Trophoblast cell (in vitro differentiated cells and primary cell): Measurements from ENCODE around the gene ACCSL.

Experiments
- DNase-seq, 2 donors: peaks; one replicate each; pipeline ENCODE4 v3.0.0-alpha.2; 2016
- H2AFZ ChIP-seq: 2 replicates; pipeline ENCODE4 v1.6.1; 2013; ENCODE audit warnings: low read length, moderate library complexity, mild to moderate bottlenecking; ENCODE audit not compliant: insufficient read depth, poor library complexity
- H2AK5ac ChIP-seq: 2 replicates; pipeline ENCODE4 v1.6.1; 2013; ENCODE audit warnings: mild to moderate bottlenecking, low read length
- H2BK120ac ChIP-seq: 2 replicates; pipeline ENCODE4 v1.6.1; 2013; ENCODE audit warnings: low read length, mild to moderate bottlenecking, moderate library complexity; ENCODE audit not compliant: insufficient read depth, poor library complexity
- H2BK12ac ChIP-seq: 2 replicates; pipeline ENCODE4 v1.6.1; 2013; ENCODE audit warnings: mild to moderate bottlenecking, low read length, moderate library complexity
- H2BK5ac ChIP-seq: 2 replicates; pipeline ENCODE4 v1.6.1; 2013; ENCODE audit warnings: low read length, low read depth, moderate library complexity, mild to moderate bottlenecking; ENCODE audit not compliant: poor library complexity
- H3K14ac ChIP-seq: 2 replicates; pipeline ENCODE4 v1.6.1; 2013; ENCODE audit warnings: mild to moderate bottlenecking, low read length
- H3K18ac ChIP-seq: 2 replicates; pipeline ENCODE4 v1.6.1; 2013; ENCODE audit warnings: mild to moderate bottlenecking, low read length
- H3K23ac ChIP-seq: 2 replicates; pipeline ENCODE4 v1.6.1; 2013; ENCODE audit warnings: low read length
- H3K27ac ChIP-seq: 2 replicates; pipeline ENCODE4 v1.5.1; 2013; ENCODE audit warnings: low read depth, mild to moderate bottlenecking, inconsistent platforms, low read length, moderate library complexity
- H3K27me3 ChIP-seq: 2 replicates; pipeline ENCODE4 v1.6.1; 2013; ENCODE audit warnings: inconsistent platforms, mild to moderate bottlenecking, low read length, moderate library complexity; ENCODE audit not compliant: insufficient read depth
- H3K36me3 ChIP-seq, 2 experiments: 1 replicate in 1 of 2; 2 replicates in 1 of 2; pipeline ENCODE4 v1.6.1; 2013; ENCODE audit warnings: low read length in 2 of 2, mild to moderate bottlenecking in 2 of 2, moderate library complexity in 1 of 2; ENCODE audit not compliant: insufficient read depth in 2 of 2, control insufficient read depth in 1 of 2
- H3K4ac ChIP-seq: 2 replicates; pipeline ENCODE4 v1.6.1; 2013; ENCODE audit warnings: low read depth, mild to moderate bottlenecking, low read length, moderate library complexity
- H3K4me1 ChIP-seq, 2 experiments: 1 replicate in 1 of 2; 2 replicates in 1 of 2; pipeline ENCODE4 v1.6.1; 2013; ENCODE audit warnings: low read length in 2 of 2, mild to moderate bottlenecking in 2 of 2, moderate library complexity in 1 of 2; ENCODE audit not compliant: insufficient read depth in 2 of 2, control insufficient read depth in 1 of 2
- H3K4me2 ChIP-seq: 2 replicates; pipeline ENCODE4 v1.6.1; 2013; ENCODE audit warnings: inconsistent platforms, mild to moderate bottlenecking, low read length, moderate library complexity
- H3K4me3 ChIP-seq: 2 replicates; pipeline ENCODE4 v1.5.1; 2013; ENCODE audit warnings: mild to moderate bottlenecking, low read depth, low read length, inconsistent platforms
- H3K79me1 ChIP-seq: one replicate; pipeline ENCODE4 v1.6.1; 2013; ENCODE audit warnings: low read length
- H3K79me2 ChIP-seq: 2 replicates; pipeline ENCODE4 v1.6.1; 2013; ENCODE audit warnings: low read length, mild to moderate bottlenecking; ENCODE audit not compliant: control insufficient read depth, insufficient read depth, poor library complexity
- H3K9ac ChIP-seq: 2 replicates; pipeline ENCODE4 v1.6.1; 2013; ENCODE audit warnings: mild to moderate bottlenecking, low read length
- H3K9me3 ChIP-seq: 2 replicates; pipeline ENCODE4 v1.6.1; 2013; ENCODE audit warnings: low read depth, mild to moderate bottlenecking, control low read depth, inconsistent platforms, low read length; ENCODE audit not compliant: insufficient read depth
- H4K12ac ChIP-seq: 2 replicates; pipeline ENCODE4 v1.6.1; 2013; ENCODE audit warnings: low read depth, mild to moderate bottlenecking, low read length, moderate library complexity
- H4K8ac ChIP-seq: 2 replicates; pipeline ENCODE4 v1.6.1; 2013; ENCODE audit warnings: low read depth, mild to moderate bottlenecking, low read length, moderate library complexity
- H4K91ac ChIP-seq: one replicate; pipeline ENCODE4 v1.6.1; 2013; ENCODE audit warnings: low read depth, mild to moderate bottlenecking, low read length, moderate library complexity
- WGBS: extraction: QIAGEN DNeasy Blood & Tissue Kit; methylation state at CpG from one replicate; pipeline ENCODE4 v1.1.7; 2013; ENCODE audit warnings: missing lambda C conversion rate; ENCODE audit not compliant: insufficient read length, insufficient coverage; ENCODE audit errors: extremely low coverage; 5-methylcytosine and 5-hydroxymethylcytosine counted together

Gene ACCSL

DNA sequence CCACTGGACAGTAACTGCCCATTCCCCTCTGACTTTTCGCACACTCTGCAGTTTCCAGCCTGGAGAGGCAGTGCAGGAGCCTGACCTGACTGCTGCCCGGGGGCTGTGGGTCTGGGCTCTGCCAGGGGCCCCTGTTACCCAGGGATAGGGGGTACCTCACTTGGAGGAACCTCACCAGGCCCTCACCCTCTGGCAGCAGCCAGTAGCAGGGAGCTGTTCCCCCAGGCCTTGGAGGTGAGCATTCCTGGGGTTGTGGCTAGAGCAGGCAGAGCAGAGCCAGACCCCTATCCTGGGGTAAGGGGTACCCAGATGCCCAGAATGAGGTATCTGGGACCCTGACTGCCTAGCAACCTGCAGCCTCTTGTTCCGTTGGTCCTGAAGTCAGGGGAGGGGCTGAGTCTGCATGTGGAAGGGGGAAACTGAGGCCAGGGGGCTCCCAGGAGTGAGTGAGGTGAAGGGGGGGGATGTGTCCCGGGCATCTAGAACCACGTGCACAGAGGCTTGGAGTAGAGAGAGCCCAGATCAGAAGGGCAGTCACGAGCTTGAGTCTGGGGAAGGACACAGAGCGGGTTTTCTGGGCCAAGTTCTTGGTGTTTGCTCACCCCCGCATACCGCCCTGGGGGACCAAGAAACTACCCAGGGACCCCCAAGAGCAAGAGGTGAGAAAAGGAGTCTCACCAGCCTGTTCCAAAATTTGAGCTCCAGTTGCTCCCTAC lies 43.9 kb upstream of the ACCSL start:
- Histone ChIP-seq H3K4ac (no peak overlapping the region), H2AFZ (no peak overlapping the region), H2BK5ac (no peak overlapping the region), H3K23ac (no peak overlapping the region), H3K18ac (no peak overlapping the region), H3K4me3 (no peak overlapping the region), H3K9me3 (no peaks in the 10 kb centered on the region), H3K9ac (no peak overlapping the region), H2BK120ac (no peak overlapping the region), H4K8ac (no peak overlapping the region), H3K14ac (no peak overlapping the region), H2BK12ac (no peak overlapping the region), H3K27me3 (no peaks in the 10 kb centered on the region), H4K91ac (no peak overlapping the region), H3K4me2 (no peak overlapping the region), H2AK5ac (no peak overlapping the region), H3K4me1 (peaks cover 15 to 16% of the 10 kb centered on the region in 2 experiments), H3K27ac (no peak overlapping the region), H3K79me1 (peaks cover 4% of the 10 kb centered on the region), H3K79me2 (no peaks in the 10 kb centered on the region), H4K12ac (no peak overlapping the region), H3K36me3 (no peaks in the 10 kb centered on the region)
- no peak for DNase-seq
- WGBS, result no CpG with 5 or more reads among the region's 9 CpGs

DNA sequence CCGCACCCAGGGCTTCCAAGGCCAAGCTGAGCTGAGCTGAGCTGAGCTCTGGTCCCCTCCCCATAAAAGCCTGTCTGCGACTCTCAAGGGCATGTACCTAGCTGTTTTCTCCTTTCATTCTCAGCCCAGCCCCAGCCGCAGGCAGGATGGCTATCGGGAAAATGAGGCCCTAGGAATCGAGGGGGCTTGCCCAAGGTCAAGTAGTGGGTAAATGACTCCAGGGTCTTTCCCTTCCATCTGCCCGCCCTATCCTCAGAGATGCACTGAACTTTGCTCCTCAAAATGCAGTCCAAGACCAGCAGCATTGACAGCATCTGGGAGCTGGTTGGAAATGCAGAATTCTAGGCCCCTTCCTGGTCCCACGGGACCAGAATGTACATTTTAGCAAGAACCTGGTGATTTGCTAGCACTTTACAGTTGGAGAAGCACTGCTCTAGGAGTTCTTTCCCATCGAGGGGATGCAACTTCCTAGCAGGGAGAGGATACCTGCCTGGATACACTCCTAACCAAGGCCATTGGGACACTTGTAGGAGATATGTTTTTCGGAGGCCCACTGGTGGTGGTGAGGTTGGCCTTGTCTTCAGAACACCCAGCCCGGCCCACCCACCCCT lies 43.2 kb upstream of the ACCSL start:
- no peak overlapping the region for H3K4me3 ChIP-seq
- no peak overlapping the region for H3K4ac ChIP-seq
- H4K12ac ChIP-seq, result no peak overlapping the region
- no peak overlapping the region for H2AFZ ChIP-seq
- no peaks in the 10 kb centered on the region for H3K27me3 ChIP-seq
- H4K8ac ChIP-seq, result no peak overlapping the region
- no peaks in the 10 kb centered on the region for H3K36me3 ChIP-seq
- no CpG with 5 or more reads among the region's 10 CpGs for WGBS
- H3K79me1 ChIP-seq, result peaks cover 4% of the 10 kb centered on the region
- H3K23ac ChIP-seq, result no peak overlapping the region
- no peak overlapping the region for H2BK12ac ChIP-seq
- H3K27ac ChIP-seq, result no peak overlapping the region
- no peak for DNase-seq
- no peak overlapping the region for H2BK120ac ChIP-seq
- H3K79me2 ChIP-seq, result no peaks in the 10 kb centered on the region
- H3K14ac ChIP-seq, result no peak overlapping the region
- H3K9ac ChIP-seq, result no peak overlapping the region
- no peak overlapping the region for H3K18ac ChIP-seq
- H3K9me3 ChIP-seq, result no peaks in the 10 kb centered on the region
- peaks cover 15 to 16% of the 10 kb centered on the region in 2 experiments for H3K4me1 ChIP-seq
- no peak overlapping the region for H2AK5ac ChIP-seq
- H4K91ac ChIP-seq, result no peak overlapping the region
- no peak overlapping the region for H2BK5ac ChIP-seq
- no peak overlapping the region for H3K4me2 ChIP-seq

GRCh38 chr11:44005063-44005701 lies 42.6 kb upstream of the ACCSL start:
- Histone ChIP-seq H3K27me3 (no peaks in the 10 kb centered on the region), H2BK12ac (no peak overlapping the region), H3K9me3 (no peaks in the 10 kb centered on the region), H3K79me2 (no peaks in the 10 kb centered on the region), H3K23ac (no peak overlapping the region), H2BK120ac (no peak overlapping the region), H3K79me1 (peaks cover 4% of the 10 kb centered on the region), H3K27ac (no peak overlapping the region), H2AK5ac (no peak overlapping the region), H4K8ac (no peak overlapping the region), H3K4ac (no peak overlapping the region), H3K4me2 (no peak overlapping the region), H3K18ac (no peak overlapping the region), H2BK5ac (no peak overlapping the region), H3K14ac (no peak overlapping the region), H4K12ac (no peak overlapping the region), H3K36me3 (no peaks in the 10 kb centered on the region), H3K4me3 (no peak overlapping the region), H4K91ac (no peak overlapping the region), H2AFZ (no peak overlapping the region), H3K4me1 (peaks cover 15 to 16% of the 10 kb centered on the region in 2 experiments), H3K9ac (no peak overlapping the region)
- no peak for DNase-seq
- no CpG with 5 or more reads among the region's 14 CpGs for WGBS

DNA sequence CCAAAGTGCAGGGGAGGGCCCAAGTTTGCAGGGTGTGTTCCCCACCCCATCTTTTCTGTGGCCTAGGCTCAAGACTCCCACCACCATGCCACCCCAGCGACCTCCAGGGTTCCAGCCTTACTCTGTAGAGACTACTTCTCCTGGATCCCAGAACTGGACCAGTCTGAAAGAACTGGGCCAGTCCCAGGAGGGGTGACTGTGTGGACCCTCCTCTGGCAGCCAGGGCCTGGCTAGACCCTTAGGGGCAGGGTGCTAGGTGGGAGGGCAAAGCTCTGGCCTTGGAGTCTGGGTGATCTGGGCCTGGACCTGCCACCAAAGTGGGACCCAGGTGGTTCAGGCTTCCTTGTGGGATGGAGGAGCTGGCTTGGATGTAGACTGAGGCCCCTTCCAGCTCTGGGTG lies 41.8 kb upstream of the ACCSL start:
- Histone ChIP-seq H2BK120ac (no peak overlapping the region), H3K9ac (no peak overlapping the region), H3K27ac (no peak overlapping the region), H3K27me3 (no peaks in the 10 kb centered on the region), H3K18ac (no peak overlapping the region), H3K36me3 (no peaks in the 10 kb centered on the region), H3K79me2 (no peaks in the 10 kb centered on the region), H4K91ac (no peak overlapping the region), H4K8ac (no peak overlapping the region), H3K4ac (no peak overlapping the region), H4K12ac (no peak overlapping the region), H2BK5ac (no peak overlapping the region), H2AFZ (no peak overlapping the region), H3K4me1 (peaks cover 15 to 16% of the 10 kb centered on the region in 2 experiments), H3K79me1 (peaks cover 4% of the 10 kb centered on the region), H3K14ac (no peak overlapping the region), H3K23ac (no peak overlapping the region), H2AK5ac (no peak overlapping the region), H3K9me3 (no peaks in the 10 kb centered on the region), H3K4me2 (no peak overlapping the region), H2BK12ac (no peak overlapping the region), H3K4me3 (no peak overlapping the region)
- no CpG with 5 or more reads among the region's 1 CpG for WGBS
- DNase-seq, result no peak
